SW 1271 (cell line): Measurements from ENCODE around the gene ZNF277.
"Not testable (repeated sequence)": the region's sequence is repeated elsewhere in the genome, so short reads cannot be mapped to it uniquely, and the experiment has no call there.

ENCODE experiments used
- DNase-seq, 2 experiments: peaks; one replicate each; lab custom pipeline; 2025; lab: John Stamatoyannopoulos, UW

The ZNF277 gene

DNA sequence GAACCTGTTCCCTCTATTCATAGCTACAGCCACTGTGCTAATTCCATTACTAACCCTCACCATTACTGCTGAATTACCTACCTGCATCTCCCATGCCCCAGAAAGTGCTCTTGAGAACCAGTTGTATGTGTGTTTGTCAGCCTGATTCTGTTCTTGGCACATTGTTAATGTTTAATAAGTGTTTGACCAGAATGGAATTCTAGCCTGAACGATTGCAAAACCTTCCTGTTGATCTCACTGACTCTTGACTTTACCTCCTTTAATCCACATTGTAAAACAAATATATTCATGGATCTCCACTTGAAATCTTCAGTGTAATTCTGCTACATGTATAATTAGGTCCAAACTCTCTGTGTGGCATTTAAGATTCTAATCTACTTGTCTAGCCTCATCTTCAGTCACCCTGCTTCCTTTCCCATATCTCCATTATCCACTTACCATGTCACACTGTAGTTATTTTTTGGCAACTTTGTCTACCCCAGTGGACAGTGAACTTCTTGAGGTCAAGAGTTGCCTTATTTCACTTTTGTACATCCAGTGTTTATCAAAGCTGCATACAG is 4.9 kb downstream of the ZNF277 start:
- DNase-seq: no peak

DNA sequence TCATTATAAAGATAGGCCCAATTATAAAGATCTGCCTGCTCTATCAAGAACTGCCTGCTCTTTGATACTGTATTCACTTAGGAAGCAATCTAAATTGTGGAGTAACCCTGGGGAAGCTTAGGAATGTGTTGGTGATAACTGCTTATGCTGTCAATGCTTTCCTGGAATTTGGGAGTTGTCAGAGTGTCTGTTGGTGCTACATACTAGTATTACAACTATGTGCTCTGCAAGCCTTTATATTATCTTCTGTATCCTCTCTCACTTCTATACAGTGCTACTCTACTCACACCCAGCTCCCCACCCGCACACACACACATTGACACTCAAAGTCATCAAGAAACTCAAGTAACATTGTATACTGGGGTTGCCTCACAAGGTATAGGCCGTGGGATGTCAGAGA is 6.1 kb downstream of the ZNF277 start:
- no peak for DNase-seq

DNA sequence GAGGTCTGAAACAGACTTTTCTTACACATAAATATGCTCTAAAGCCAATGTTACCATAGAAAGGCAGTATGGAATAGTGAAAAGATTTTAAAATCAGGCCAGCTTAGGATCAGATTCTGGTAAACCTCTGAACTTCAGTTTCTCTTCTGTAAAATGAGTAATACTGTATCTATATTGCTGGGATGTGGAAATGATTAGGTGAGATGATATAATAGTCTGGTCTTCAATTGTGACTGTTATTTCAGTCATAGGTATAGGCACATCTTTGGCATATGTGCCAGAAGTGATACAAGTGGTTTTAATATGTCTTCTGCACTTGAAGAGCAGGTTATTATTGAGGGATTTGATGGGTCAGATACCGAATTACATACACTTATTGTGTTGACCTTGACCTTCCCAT is 7.2 kb downstream of the ZNF277 start:
- no peak for DNase-seq

DNA sequence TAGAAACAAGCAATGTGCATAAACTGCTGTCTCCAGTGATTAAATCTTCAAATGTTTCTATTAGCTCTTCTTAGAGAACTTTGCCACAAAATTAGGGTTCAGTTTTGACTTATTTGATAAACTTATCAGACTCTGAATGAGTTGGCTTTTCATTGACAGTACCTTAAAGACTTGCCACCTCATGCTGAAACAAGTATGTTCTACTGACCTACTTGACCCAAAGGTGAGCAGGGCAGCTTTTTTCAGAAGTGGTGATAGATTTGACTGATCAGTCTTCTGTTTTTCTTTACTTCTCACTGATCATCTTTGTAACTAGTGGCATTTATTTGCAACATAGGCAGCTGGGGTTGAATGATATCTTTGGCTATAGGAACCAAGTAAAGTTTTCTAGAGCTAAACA is 7.8 kb downstream of the ZNF277 start:
- DNase-seq: no peak

DNA sequence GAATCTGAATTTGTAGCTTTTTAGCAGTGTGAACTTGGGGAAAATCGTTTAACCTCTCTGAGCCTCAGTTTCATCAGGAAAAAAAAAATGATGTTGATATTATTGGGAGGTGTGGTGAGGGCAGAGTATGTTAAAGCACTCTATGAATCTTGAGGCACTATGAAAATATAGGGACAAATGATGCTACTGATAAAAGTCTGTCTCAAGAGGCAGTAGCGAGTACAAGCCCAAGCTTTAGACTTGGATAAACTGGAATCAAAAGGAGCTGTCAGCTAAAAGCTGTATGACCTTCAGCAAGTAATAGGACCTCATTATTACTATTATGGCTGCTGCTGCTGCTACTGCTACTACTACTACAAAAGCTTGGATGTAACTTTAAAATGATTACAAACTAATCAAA is 8.4 kb downstream of the ZNF277 start:
- DNase-seq: no peak

DNA sequence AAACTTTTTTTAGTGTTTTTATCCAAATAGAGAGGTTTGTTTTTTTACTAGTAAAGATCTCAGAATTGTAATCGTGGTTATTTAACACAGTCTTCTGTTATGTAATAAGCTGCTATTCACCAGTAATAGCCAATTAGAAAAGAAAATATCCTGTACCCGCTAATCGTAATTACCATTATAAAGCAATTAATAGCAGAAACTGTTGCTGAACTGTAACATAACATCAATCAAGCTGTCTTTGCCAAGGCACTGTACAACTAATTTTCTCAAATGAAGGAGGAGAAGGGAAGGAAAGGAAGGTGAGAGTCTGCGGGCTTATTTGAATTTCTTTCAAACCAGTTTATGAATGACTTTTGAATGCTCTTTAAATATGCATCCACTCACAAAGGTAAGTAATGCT is 9.3 kb downstream of the ZNF277 start:
- DNase-seq: no peak

DNA sequence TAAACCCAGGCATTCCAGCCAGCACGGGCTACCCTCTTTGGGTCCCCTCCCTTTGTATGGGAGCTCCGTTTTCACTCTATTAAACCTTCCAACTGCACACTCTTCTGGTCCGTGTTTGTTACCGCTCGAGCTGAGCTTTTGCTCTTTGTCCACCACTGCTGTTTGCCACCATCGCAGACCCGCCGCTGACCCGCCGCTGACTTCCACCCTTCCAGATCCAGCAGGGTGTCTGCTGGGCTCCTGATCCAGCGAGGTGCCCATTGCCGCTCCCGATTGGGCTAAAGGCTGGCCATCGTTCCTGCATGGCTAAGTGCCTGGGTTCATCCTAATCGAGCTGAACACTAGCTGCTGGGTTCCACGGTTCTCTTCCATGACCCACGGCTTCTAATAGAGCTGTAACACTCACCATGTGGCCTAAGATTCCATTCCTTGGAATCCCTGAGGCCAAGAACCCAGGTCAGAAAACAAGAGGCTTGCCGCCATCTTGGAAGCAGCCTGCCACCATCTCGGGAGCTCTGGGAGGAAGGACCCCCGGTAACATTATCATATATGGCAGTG is 14.5 kb downstream of the ZNF277 start:
- no peak for DNase-seq

DNA sequence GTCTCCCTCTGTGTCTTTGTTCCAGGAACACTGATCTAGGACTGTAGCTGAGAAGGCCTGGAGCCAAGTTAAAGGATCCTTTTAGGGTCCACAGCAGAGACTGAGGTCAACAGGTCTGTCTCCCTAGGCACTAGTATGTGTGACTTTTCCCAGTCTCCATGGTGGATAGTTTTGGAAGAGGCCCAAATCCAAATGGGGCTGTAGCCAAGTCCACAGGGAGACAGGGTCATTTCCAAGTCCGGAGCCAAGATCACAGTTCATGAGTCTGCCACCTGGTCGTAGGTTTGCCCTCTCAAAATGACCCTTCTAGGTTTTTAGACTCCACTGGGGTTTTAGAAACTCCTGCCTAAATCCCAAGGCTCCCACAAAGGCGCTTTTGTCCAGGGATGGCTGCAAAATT is 16.8 kb downstream of the ZNF277 start:
- no peak for DNase-seq

DNA sequence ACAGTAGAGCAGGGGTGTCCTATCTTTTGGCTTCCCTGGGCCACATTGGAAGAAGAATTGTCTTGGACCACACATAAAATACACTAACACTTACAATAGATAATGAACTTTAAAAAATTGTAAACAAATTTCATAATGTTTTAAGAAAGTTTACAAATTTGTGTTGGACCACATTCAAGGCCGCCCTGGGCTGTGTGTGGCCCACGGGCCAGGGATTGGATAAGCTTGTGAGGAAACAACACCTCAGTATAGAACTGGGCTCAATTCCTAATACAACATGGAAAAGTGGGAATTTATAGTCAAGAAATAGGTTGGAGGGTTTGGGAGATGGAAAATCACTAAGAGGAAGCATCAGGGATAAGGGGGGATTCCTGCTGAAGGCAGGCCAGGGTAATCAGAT is 17.7 kb downstream of the ZNF277 start:
- DNase-seq: no peak

DNA sequence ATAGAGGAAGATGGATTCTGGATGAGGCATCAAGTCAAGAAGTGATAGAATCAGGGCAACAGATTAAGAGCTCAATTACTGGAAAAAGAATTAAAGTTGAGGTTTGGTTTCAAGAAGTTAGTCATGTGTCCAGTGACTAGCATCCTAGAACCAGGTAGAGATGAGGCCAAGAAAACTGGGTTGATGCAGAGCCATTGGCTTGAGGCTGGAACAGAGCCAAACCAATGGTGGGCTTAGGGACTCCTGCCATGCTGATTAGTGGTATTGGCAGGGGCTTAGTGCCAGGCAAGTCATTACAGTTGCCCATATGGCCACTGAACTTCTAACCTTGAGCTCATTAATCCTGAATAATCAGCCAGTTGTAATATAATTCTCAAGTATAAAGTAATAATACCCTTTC is 18.5 kb downstream of the ZNF277 start:
- no peak for DNase-seq

DNA sequence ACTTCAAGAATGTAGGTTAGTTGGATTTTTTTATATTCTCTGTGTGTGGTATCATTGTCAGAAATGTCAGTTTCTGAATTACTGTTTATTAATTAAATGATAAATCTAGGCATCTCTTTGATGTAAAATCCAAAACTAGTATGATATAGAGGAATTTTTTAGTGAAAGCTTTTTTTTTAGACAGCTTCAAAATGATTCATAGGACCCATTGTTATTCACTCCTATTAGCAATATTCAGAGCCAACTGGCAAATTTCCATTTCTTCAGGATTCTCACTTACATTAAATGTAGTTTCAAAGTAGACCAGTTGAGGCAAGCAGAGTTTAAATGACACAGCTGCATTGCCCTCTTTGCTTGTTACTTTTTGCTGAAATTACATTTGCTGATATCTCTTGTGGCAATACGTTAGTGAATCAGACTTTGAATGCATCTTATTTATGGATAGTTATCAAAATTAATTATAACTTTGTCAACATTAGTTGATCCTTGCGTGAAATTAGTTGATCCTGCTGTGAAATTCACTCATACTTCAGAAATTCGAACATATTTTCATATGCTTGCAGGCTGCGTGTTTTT is 20.3 kb downstream of the ZNF277 start:
- no peak for DNase-seq

DNA sequence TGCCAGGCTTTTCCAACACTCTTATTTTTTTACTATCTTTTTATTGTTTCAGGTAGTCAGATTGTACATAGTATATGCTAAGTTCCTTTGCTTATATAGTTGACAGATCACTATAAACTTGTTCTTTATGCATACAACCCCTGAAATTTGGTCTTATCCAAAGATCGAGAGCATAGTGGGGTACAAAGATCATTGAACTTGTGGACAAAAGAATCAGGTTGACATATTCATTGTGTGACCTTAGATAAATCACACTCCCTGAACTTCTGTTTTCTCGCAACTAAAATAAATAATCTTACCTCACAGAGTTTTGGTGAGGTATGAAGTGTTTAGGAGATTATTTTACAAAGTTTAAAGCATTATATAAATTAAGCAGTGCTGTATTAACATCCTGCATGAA is 22.1 kb downstream of the ZNF277 start:
- DNase-seq: no peak

DNA sequence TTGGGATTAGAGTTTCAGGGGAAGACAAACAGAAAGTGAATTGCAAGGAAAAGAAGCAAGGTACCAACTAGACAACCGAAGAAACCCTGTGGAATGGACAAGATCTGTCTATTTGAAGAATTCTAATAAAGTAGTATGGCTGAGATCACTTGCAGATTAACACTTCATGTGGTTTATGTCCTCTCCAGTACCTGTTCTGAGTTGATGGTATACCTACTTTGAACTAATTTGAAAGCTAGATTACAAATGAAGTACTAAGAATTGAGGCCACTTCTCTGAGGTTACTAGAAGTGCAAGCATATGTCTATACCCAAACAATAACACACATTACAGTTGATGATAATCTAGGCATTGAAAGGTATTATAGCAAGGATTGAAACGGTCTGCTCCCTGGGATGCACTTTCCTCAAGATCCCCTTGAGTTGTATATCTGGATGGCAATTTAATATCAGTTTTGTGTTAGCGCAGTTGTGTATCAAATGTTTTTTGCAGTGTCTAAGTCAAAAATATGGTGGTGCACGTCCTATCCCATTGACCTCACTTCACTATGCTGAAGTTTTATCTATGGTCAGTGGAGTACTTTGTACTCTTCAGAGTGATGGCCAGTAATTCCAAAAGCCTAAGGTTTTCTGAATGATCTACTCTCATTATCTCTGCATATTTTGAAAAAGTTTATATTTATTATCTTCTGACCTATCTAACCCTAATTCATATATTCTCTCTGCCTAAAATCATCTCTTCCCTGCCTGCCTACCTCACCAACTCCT is 25.9 kb downstream of the ZNF277 start:
- DNase-seq: no peak

DNA sequence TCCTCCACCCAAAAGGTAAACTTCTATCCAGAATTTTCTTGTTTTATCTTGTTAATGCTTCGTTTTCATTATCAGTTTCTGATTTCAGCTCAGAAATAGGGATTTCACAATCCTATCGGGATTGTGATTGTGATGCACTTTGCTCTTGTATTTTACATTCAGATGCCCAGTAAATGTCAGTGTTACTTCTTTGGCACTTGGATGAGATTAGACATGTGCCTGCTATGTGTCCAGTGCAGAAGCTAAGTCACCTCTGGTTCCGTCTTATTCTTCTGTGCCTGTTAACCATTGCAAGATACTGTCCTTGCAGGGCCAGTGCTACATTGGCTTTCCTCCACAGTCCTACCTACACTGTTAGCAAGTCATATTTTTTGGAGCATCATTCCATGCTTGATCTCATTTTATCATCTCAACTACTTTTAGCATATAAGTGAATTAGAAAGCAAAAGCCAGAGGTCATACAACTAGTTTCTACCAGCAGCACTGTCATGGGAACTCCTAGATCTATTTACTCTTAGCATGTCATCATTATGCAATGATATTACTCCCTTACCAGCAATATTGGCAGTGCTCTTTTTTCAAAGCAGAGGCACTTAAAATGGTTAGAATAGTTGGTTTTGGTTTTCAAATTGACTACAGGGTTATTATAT is 26.7 kb downstream of the ZNF277 start:
- no peak for DNase-seq

DNA sequence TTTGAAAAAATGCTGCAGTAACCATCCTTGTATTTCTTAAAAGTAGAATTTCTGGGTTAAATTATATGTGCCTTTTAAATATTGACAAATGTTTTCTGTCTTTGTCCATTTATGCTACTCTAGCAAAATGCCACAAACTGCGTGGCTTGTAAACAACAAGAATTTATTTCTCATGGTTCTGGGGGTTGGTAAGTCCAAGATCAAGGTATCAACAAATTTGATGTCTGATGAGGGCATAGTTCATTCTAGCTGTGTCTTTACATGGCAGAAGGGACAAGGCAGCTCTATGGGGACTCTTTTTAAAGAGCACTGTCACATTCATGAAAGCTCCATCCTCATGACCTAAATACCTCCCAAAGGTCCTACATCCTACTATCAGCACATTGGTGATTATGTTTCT is 27.7 kb downstream of the ZNF277 start:
- DNase-seq: no peak

DNA sequence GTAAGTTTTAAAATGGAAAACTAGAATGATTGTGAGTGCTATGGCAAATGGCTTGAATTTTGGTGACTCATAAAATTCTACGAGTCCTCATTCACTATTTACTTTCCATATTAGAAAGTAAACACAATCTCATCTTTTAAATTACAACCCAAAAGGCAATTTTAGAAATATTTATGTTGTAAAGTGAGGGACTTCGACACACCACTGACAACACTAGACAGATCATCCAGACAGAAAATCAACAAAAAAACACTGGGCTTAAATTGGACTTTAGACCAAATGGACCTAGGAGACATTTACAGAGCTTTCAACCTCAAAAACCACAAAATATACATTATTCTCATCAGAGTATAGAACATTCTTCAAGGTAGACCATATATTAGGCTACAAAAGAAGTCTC is 30.1 kb downstream of the ZNF277 start:
- DNase-seq: no peak

DNA sequence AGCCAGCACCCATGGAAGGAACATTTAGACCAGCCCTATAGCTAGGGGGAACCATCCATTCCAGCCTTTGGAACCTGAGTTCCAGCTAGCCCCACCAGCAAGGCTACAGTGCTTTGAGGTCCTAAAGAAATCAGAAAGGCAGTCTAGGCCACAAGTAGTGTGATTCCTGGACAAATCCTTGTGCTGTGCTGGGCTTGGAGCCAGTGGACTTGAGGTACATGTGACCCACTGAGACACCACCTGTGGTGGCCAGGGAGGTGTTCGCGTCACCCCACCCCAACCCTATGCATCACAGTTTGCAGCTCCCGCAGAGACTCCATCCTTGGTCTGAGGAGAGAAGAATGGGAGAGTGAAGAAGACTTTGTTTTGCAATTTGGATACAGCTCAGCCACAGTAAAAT is 31.8 kb downstream of the ZNF277 start:
- DNase-seq: no peak

DNA sequence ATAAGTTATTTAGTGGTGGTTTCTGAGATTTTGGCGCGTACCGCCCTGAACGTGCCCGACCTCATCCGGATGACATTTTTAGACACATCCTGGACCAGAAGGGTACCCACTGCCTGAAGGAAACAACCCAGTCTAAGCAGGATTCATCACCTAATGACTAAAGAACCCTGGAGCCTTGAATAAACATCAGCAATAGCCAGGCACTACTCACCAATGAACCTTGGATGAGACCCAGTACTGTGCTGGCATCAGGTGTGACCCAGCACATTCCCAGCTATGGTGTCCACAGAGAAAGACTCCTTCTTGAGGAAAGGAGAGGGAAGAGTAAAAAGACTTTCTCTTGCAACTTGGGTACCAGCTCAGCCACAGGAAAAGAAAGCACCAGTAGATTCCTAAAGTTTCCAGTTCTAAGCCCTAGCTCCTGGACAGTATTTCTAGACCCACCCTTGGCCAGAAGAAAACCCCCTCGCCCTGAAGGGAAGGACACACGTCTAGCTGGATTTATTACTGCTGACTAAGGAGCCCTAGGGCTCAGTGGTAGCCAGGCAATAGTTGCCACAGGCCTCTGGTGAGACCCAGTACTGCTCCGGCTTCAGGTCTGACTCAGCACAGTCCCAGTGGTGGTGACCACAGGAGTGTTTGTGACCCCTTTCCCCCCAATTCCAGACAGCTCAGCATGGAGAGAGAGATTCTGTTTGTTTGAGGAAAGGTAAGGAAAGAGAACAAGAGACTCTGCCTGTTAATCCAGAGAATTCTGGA is 32.5 kb downstream of the ZNF277 start:
- DNase-seq: no peak

DNA sequence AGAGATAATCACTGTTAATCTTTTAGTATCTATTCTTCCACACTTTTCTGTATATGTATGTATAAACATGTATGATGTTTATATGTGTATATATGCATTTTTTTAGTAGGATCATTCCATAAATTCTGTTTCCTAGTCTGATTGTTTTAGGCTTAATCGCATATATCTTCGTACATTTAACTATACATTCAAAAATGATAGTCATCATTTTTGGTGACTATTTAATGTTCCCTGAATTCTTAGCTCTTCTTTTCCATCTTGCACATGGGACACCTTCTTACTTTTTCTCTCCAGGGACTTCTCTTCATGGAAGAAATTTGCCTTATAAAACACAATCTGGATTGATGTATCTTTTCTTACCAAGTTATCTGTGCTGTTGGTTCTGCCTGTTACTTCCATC is 42.1 kb downstream of the ZNF277 start:
- DNase-seq: no peak

DNA sequence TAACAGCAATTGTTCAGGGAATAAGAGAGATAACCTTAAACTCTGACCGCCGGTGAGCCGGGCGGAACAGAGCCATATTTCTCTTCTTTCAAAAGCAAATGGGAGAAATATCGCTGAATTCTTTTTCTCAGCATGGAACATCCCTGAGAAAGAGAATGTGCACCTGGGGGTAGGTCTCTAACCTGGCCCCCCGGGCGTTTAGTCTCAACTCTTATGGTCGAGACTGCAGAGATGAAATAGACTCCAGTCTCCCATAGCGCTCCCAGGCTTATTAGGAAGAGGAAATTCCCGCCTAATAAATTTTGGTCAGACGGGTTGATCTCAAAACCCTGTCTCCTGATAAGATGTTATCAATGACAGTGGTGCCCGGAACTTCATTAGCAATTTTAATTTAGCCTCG is 43.5 kb downstream of the ZNF277 start:
- not testable (repeated sequence) for DNase-seq

DNA sequence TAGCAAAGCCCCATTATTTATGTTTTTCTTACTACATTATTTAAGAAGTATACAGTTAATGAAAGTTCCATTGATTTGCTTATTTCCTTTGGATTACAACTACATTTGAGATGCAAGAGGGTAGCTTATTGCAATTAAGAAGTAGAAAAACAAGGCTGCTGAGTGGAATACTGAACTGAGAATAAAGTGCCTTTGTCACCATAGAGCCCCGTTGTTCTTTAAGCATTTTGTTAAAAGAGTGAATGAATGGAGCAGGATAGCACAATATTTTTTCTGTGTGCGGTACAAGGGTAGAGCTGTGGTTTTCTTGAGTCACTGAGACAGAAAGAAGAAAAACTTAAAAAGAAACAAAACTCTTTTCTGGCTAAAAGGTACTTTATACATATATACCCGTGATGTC is 45.6 kb downstream of the ZNF277 start:
- no peak for DNase-seq

DNA sequence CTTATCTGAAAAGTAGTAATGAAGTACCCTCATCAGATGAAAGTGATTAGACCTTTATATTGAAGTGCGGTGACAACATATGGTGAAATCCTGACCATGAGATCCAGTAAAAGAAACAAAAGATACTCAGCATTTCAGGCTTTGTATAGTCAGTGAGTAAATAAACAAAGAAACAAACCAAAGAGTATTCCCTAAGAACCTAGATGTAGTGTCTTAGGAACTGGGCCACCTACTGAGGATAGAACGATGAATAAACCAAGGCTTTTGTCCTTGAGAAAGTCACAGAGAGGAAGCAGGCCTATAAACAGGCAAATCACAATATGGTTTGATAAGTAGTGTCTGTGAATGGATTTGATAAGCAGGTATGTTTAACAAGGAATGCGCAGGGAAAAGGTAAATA is 46.2 kb downstream of the ZNF277 start:
- no peak for DNase-seq
